GM18873 (cell line): ENCODE measurements around the gene PTPRG.
"Not testable (repeated sequence)": the region's sequence is repeated elsewhere in the genome, so short reads cannot be mapped to it uniquely, and the experiment has no call there.

ENCODE experiments used
- ATAC-seq: cut with Tn5 transposase; IDR thresholded peaks from one replicate; pipeline ENCODE4 v1.9.1; 2021; ENCODE audit warnings: mild to moderate bottlenecking, moderate library complexity, moderate number of reproducible peaks; ENCODE audit not compliant: unreplicated experiment, low FRiP score

PTPRG gene

DNA sequence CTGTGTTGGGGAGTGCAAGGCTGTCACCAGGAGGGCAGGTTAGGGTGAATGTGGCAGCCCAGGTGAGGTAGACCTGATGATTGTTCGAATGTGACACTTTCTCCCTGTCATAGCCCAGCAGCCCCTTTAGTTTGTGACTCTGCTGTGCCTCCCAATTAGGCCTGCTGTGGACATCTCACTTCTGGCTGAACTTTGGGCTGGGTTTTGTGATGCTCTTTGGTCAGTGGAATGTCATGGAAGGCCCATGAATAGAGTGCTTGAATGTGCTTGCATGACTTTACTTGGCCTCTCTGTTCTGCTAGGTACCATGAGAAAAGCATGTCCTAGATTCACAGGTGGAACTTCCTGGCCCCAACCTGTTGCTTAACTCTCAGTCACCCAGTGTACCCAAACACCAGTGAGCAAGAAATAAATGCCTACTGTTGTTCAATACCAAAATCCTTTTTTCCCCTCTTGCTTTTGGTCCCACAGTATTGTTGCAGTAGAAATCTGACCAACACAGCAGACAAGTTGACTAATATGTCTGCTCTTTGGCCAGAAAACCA lies 249.7 kb downstream of the PTPRG start:
- no peak for ATAC-seq

GRCh38 chr3:61811652-61812051 lies 250.3 kb downstream of the PTPRG start:
- ATAC-seq: no peak

DNA sequence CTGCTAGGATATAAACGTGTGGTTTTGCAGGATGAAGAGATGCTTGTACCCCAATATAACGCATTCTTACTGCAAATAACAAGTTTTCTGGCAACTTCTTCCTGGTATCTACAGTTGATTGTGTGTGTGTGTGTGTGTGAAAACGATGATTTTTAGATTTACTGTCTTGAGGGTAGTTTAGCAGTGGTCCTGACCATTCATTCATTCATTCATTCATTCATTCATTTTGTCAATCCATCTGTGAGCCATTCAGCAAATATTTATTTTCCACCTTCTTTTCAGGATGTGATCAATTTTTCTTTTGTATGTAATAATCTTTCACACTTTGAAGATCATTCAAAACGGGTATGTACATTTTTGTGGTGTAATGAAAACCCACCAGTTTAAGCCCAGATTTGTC lies 250.7 kb downstream of the PTPRG start:
- ATAC-seq: no peak

GRCh38 chr3:61812517-61812916 lies 251.1 kb downstream of the PTPRG start:
- ATAC-seq: no peak

GRCh38 chr3:61813636-61814035 lies 252.3 kb downstream of the PTPRG start:
- ATAC-seq: no peak

GRCh38 chr3:61814674-61815073 lies 253.3 kb downstream of the PTPRG start:
- no peak for ATAC-seq

GRCh38 chr3:61816304-61816703 lies 254.9 kb downstream of the PTPRG start:
- ATAC-seq: not testable (repeated sequence)

- no peak for ATAC-seq
Observed at GRCh38 chr3:61819861-61820260, 258.5 kb downstream of the PTPRG start.

DNA sequence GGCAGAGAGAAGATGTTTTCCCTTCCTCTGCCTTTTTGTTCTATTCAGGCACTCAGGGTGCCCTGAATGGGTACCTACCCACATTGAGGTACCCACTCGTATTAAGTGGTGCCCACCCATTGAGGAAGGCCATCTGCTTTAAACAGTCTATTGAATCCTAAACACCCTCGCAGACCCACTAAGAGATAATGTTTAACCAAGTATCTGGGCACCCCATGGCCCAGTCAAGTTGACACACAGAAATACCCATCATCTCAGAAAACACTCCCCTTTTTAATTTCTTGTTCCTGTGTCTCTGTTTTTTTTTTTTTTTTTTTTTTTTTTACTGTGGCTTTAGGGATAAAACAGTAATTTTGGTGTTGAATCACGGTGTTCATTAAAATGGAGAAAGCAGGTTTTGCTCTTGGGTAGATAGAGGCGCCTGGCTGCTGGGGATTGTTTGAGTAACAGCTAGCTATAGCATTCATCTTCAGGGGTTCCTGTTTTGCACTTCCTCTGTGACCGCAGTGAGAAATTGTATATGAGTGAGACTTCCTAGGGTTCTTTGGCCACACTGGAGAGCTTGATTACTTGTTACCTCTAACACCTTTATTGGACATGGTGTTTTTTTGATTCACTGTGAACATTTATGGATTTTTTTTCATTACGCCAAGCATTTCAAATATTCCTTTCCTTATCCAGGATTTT lies 259.1 kb downstream of the PTPRG start:
- no peak for ATAC-seq

DNA sequence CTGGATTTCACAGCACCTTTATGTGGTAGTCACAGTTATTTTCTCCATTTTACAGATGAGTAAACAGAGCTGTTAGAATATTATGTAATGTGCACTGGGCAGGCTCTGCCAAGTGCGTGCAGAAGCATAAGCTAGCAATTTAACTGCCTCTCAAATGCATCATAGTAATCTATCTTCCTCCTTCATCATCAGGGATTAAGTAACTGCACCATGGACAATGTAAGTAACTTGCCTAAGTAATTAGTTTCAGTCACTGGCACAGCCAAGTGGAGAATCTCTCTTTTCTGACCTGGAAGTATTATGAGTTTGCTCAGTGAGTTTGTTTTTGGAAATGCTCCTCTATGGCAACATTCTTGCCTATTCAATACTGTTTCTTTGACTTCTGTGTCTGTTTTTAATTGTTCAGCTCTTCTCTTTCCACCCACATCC lies 260.5 kb downstream of the PTPRG start:
- no peak for ATAC-seq

DNA sequence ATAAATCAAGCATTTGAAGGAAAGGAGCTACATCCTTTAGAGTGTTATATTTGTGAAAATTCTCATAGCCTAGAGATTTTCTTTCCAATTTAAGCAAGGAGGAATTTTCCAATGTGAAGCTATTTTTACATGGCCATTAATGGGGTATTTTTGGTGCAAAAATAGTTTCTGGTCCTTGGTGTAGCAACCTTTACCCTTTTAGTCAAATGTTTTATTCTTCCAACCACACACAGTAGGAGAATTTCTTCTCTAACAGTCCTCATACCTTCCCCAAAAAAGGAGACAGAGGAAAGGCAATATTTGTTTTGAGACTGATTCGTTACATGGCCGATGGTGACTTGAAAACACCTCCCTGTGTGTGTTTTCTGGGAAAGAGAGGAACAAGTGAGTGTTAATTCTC lies 261.2 kb downstream of the PTPRG start:
- ATAC-seq: no peak

- ATAC-seq: no peak
Observed at GRCh38 chr3:61824553-61825135, 263.3 kb downstream of the PTPRG start.

DNA sequence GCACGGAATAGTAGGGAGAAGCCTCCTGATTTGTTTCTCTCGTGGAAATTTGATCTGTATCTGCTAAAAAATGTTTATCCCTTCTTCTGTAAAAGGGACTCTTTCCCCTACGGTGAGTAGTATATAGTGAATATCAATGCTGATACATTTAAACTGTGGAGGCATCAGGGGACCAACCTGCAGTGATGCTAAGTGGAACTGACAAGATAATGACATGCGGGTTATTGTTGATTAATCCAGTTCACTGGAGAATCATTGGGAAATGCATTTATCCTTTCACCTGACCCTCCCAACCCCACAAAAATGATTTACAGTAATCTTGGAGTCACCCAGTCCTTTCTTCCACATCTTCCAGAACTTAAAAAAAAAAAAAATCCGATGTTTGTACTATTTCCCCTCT lies 264.8 kb downstream of the PTPRG start:
- ATAC-seq: no peak

DNA sequence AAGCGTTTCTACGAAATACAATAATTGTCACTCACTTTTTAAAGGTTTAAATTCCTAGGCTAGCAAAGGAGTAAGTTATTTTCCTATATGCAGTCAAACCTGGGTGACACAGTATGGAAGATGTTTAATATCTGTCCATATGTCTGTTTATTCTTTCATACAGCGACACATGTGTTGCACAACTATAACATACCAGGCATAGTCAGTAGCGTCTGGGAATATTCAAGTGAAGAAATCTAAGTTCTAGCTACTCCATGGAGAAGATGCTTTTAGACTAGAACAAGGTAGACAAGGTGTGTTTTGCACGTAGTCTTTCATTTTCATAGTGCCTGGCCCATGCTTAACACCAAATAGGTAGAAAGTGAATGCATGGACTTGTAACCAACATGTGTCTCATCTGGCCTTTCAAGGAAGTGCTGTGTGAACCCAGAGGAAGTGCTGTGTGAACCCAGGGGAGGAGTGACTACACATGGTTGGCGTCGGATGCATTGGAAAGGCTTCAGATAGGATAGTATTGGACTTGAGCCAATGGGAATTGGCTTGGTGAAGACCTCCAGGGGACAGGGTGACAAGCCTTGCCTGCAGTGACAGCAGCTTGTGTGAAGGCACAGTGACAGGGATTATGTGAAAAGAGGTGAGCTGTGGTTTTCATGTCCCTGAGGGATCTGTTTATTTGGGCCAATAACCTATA lies 267.0 kb downstream of the PTPRG start:
- no peak for ATAC-seq

- ATAC-seq: no peak
Observed at GRCh38 chr3:61828880-61829721, 267.7 kb downstream of the PTPRG start.

DNA sequence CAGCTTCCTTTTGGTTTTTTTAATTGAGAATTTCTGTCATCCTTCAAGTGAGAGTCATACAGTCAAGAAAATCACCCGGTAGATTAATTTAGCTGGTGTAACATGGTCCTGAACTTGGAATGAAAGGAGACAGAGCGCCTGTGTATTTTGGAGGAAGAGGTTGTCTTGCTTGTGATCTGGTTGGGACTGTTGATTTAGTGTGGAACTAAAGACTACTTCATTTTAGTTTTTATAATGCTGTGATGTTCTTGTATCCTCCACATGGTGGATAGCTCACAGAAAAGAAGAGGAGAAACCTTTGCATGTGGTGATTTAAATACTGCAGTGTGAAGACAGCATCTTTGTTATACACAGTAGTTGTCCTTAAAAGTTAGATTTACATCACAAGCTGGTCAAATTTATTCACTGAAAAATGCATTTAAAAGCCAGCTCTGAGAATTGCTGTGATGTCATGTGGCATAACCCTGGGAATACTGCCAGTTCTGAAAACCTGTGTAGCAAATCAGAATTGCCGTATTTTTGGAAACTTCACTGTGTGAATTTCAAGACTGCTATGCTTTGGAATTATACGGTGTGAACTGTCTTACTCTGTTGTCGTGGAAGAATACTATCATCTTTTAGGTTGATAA lies 268.5 kb downstream of the PTPRG start:
- no peak for ATAC-seq

DNA sequence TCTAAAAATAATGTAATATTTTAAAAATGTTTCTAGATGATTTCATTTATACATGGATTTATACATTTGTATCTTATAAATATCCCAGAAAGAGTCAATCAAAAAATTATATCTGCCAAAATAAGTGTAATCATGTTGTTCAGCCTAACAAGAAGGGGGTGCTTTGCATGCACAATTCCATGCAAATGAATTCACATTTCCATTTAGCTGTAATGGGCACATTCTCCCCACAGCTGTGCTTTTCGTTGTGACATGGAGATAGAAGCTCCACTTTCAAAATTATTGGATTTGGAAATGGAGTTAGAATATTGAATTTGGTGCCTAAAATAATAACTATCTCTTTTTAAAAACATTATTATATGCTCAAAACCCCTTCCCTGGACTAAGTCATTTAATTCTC lies 270.6 kb downstream of the PTPRG start:
- no peak for ATAC-seq

- no peak for ATAC-seq
Observed at GRCh38 chr3:61832375-61833229, 271.2 kb downstream of the PTPRG start.

DNA sequence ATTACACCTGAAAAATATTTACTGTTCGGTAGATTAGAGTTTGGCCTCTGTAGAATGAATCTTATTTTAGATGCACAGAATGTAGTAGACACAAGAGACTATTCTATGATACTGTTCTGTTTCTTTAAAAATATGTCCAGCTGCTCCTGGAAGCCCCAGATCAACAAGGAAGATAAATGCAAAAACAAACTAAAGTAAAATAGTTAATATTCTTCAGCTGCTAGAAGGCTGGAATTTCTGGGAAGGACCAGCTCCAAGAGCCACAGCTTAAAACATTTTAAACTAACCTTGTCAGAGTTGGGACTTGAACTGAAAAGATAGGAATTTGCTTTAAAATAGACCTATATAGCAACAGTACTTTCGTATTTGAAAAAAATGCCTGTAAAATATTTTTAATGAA lies 277.9 kb downstream of the PTPRG start:
- ATAC-seq: no peak
